ENCODE measurements around the gene ZNF710. TPM values are rescaled to one million over a fixed set of nuclear protein-coding genes. Genes with fewer than 3 reads are reported as not detected.
A peak's percentile ranks its signal among the peaks of the same experiment; 100 is the strongest.

ZNF710 gene
- total and polyA plus RNA-seq, 2 of the 13 experiments (the other 11 are each of a cell fraction or from before 2014, with no cell fraction given), result 4.7 to 20.6 TPM

DNA sequence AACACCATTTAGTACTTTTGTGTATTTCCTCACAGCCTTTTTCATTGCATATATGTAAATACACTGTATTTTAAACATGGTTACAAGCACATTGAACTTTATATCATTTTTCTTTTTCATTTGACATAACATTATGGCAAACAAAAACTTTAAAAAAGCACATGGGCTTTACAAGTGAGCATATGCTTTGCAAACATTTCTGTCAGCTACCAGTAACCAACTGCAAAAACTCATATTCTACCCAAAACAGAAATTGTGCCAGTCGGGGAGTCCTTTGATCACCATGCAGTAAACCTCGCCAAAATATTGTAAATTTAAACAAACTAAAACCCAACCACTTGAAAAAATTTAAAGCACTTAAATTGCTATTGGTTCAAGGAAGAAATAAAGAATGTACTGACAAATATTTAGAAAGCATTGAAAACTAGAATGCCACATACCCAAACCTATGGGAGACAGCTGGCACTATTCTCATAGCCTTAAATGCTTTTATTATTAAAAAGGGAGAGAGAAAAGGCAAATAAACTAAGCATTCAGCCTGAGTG is 24.4 kb downstream of the ZNF710 start:
- Histone ChIP-seq H3K4me2 (ENCODE audit: low read depth, low read length) (no peak overlapping the region), H3K27ac (ENCODE audit: extremely low read length, insufficient read depth, low read length) (no peak overlapping the region), H3K4me1 (ENCODE audit: insufficient read depth, low read length) (peaks cover 28% of the 10 kb centered on the region), H3K36me3 (replicated peaks in 1 of 2; ENCODE audit: control insufficient read depth in 1 of 2, insufficient read depth in 2 of 2, low read length in 2 of 2) (no peaks in the 10 kb centered on the region; a peak in 1 of 5 replicates), H3K79me2 (ENCODE audit: insufficient read depth, low read length) (peaks cover 27% of the 10 kb centered on the region), H2AFZ (ENCODE audit: low read length) (no peak overlapping the region), H3K4me3 (replicated peaks in 1 of 3; ENCODE audit: insufficient read depth in 1 of 3, low read depth in 2 of 3, low read length in 3 of 3) (no peak overlapping the region), H3K9ac (ENCODE audit: insufficient read depth, low read depth, low read length) (no peak overlapping the region), H3K27me3 (ENCODE audit: control insufficient read depth in 1 of 2, insufficient read depth in 2 of 2, low read length in 2 of 2) (no peaks in the 10 kb centered on the region), H4K20me1 (ENCODE audit: insufficient read depth, low read length) (peaks cover 3% of the 10 kb centered on the region; the same call in 1 of the 2 replicates), H3K9me3 (ENCODE audit: low read length) (no peaks in the 10 kb centered on the region)
- ChIA-PET POLR2A (no interaction called here), CTCF (ENCODE audit: low intra/inter-chr PET ratio, low total read pairs) (no interaction called here)
- BruUV-seq (replicated peaks), result TSS peak; percentile 21
- WGBS (ENCODE audit: low lambda C conversion rate), result 96% methylated on average over 2 of the region's 2 CpGs
- TF ChIP-seq TEAD3 (CRISPR knock-in tag; optimal IDR thresholded peaks at IDR 0.05; ENCODE audit: borderline replicate concordance) (no peak), HNRNPH1 (optimal IDR thresholded peaks at IDR 0.05; ENCODE audit: low read depth, low read length) (no peak), ZNF326 (CRISPR knock-in tag; IDR thresholded peaks at IDR 0.05; ENCODE audit: borderline replicate concordance) (no peak), PAF1 (CRISPR knock-in tag; IDR thresholded peaks at IDR 0.05) (no peak), NFE2L1 (CRISPR knock-in tag; IDR thresholded peaks at IDR 0.05; ENCODE audit: borderline replicate concordance) (no peak)
- TF ChIP-seq, protein P1, sequence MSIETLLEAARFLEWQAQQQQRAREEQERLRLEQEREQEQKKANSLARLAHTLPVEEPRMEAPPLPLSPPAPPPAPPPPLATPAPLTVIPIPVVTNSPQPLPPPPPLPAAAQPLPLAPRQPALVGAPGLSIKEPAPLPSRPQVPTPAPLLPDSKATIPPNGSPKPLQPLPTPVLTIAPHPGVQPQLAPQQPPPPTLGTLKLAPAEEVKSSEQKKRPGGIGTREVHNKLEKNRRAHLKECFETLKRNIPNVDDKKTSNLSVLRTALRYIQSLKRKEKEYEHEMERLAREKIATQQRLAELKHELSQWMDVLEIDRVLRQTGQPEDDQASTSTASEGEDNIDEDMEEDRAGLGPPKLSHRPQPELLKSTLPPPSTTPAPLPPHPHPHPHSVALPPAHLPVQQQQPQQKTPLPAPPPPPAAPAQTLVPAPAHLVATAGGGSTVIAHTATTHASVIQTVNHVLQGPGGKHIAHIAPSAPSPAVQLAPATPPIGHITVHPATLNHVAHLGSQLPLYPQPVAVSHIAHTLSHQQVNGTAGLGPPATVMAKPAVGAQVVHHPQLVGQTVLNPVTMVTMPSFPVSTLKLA (IDR thresholded peaks at IDR 0.05), result peak; percentile 59
- TF ChIP-seq, protein P2, sequence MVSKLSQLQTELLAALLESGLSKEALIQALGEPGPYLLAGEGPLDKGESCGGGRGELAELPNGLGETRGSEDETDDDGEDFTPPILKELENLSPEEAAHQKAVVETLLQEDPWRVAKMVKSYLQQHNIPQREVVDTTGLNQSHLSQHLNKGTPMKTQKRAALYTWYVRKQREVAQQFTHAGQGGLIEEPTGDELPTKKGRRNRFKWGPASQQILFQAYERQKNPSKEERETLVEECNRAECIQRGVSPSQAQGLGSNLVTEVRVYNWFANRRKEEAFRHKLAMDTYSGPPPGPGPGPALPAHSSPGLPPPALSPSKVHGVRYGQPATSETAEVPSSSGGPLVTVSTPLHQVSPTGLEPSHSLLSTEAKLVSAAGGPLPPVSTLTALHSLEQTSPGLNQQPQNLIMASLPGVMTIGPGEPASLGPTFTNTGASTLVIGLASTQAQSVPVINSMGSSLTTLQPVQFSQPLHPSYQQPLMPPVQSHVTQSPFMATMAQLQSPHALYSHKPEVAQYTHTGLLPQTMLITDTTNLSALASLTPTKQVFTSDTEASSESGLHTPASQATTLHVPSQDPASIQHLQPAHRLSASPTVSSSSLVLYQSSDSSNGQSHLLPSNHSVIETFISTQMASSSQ (IDR thresholded peaks at IDR 0.05; ENCODE audit: low read depth), result no peak
- TF ChIP-seq, protein P2 (CRISPR knock-in tag; IDR thresholded peaks at IDR 0.05; ENCODE audit: borderline replicate concordance), result no peak
- in situ Hi-C loops (cut with HindIII; ENCODE audit: extremely low pct_ligation_motif_present, low pct_unique_long_range_greater_than_20kb), result no loop called here
- FAIRE-seq, result no peak
- DNase-seq (ENCODE audit: low spot score), result no peak
- intact Hi-C loops (cut with micrococcal nuclease; ENCODE audit: unreplicated experiment), result no loop called here
- ATAC-seq, result no peak

Measured in HepG2 (cell line).